ENCODE data around the gene CD300H.

Gene CD300H

DNA sequence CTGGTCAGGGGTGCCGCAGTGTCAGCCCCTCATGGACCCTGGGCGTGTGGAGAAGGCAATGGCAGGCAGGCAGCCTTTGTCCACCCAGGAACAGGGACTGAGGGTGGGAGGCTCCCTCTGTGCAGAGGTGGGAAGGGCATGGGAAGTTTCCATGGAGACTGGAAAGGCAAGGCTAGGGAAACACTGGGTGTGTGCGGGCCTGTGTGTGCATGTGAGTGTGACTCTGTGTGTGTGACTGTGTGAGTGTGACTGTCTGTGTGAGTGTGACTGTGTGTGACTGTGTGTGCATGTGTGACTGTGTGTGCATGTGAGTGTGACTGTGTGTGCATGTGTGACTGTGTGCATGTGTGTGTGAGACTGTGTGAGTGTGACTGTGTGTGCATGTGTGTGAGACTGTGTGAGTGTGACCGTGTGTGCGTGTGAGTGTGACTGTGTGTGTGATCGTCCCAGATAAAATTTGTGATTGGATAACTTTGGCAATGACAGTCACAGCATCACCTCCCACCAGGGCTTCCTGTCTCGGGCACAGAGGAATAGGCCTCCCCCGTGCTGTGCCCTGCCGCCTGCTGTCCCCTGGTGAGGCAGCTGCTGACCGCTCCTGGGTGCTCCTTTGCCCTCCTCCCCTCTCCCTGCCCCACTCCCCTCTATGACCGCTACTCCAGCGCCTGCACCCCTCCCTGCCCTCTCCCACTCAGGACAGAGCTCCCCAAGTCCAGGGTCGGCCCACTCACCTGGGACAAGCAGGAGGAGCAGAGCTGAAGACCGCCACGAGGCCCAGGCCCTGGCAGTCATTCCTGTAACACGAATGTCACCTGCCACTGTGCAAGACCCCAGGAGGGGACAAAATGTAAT is 22.1 kb downstream of the CD300H start:
- Histone ChIP-seq H3K4me2 (peak overlapping the region; percentile 66 to 99 (median 91)), H3K9me3 (replicated peaks in 1 of 11) (no peaks in the 10 kb centered on the region), H3K27me3 (no peaks in the 10 kb centered on the region), H3K36me3 (peaks cover 0 to 32% (median 0%) of the 10 kb centered on the region in 11 experiments; a peak in 6 of 22 replicates), H3K27ac (peak overlapping the region; percentile 61 to 84 (median 76); a peak in 21 of 22 replicates), H3K9ac (peak overlapping the region; percentile 48 to 79 (median 63)), H4K20me1 (peaks cover 0 to 24% (median 0%) of the 10 kb centered on the region in 11 experiments; a peak in 2 of 22 replicates), H3K4me3 (peak overlapping the region in 6 of 10 experiments; percentile 42 to 73 (median 58); a peak in 12 of 20 replicates), H3K4me1 (peaks cover 50 to 88% (median 69%) of the 10 kb centered on the region in 10 experiments)
- TF ChIP-seq Cebpa-rat (IDR thresholded peaks at IDR 0.05), result no peak

DNA sequence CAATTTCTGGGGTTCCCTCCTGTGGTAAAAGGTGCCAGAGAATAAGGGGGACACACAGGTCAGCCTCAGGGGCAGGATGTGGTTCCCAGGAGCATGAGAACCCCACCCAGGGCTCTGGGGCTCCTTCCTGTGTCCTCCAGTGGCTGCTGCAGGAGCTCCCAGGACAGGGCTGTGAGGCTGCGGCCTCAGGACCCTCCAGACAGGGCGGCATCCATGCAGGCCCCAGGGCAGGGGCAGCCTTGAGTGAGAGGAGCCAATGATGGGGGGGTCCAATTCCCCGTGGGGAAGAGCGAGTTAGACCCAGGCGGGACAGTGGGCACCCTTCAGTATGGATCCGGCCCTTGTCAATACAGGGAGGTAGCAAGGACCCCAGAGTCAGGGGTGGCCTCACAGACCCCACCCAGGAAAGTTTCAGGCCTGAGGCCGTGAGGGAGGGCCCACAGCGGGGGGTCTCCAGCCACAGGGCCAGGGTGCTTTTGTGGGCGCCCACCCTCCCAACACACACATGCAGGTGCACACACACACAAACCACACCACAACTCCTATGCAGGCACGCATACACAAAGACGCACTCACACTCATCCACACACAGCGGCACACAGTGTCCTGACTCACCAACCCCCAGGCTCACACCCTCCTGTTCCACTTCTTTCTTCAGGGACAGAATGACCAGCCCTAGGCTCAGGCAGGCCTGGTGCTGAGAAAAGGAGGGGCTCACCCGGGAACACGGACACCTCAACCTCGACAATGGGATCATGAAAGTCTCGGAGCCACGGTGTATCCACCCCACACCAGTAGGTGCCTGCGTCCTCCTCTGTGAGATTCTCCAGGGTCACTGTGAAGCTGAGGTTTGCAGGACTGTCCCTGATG is 23.2 kb downstream of the CD300H start:
- H3K9ac ChIP-seq, result peak overlapping the region in 6 of 11 experiments; percentile 63 to 79 (median 76); a peak in 10 of 22 replicates
- TF ChIP-seq Cebpa-rat (IDR thresholded peaks at IDR 0.05), result no peak
- H3K27ac ChIP-seq, result peak overlapping the region in 8 of 11 experiments; percentile 70 to 84 (median 82); a peak in 14 of 22 replicates
- H3K4me3 ChIP-seq, result peak overlapping the region in 6 of 10 experiments; percentile 42 to 73 (median 58); a peak in 11 of 20 replicates
- H3K9me3 ChIP-seq (replicated peaks in 1 of 11), result no peaks in the 10 kb centered on the region
- peaks cover 45 to 82% (median 62%) of the 10 kb centered on the region in 10 experiments for H3K4me1 ChIP-seq
- H3K27me3 ChIP-seq, result no peaks in the 10 kb centered on the region
- H4K20me1 ChIP-seq, result peaks cover 0 to 32% (median 0%) of the 10 kb centered on the region in 11 experiments; a peak in 3 of 22 replicates
- H3K36me3 ChIP-seq, result peaks cover 0 to 35% (median 0%) of the 10 kb centered on the region in 11 experiments; a peak in 6 of 22 replicates
- peak overlapping the region in 8 of 11 experiments; percentile 77 to 99 (median 98); a peak in 16 of 22 replicates for H3K4me2 ChIP-seq

DNA sequence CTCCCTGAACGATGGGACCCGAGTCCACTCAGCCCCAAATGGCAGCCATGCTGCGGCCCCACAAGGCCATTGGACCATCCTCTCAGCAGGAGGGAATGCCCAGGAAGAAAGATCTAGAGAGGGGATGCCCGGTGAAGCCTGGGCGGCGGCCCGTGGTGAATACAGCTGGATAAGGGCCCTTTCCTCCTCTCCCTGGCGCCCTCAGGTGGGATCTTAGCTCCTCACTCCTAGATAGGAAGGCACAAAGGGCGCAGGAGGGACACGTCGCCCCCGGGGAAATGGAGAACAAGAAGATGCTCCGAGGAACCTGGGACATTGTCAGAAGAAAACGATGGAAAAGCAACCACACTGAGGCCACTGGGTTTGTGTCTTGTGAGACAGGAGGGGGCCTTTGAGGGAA is 23.9 kb downstream of the CD300H start:
- Histone ChIP-seq H3K4me1 (peaks cover 38 to 81% (median 55%) of the 10 kb centered on the region in 10 experiments), H3K9ac (peak overlapping the region in 5 of 11 experiments; percentile 30 to 79 (median 78); a peak in 6 of 22 replicates), H3K27me3 (0 out of 22 replicates have a peak, but pooled peaks cover 0 to 3% (median 0%) of the 10 kb centered on the region in 11 experiments), H3K9me3 (replicated peaks in 1 of 11) (no peaks in the 10 kb centered on the region), H3K27ac (peak overlapping the region in 5 of 11 experiments; percentile 10 to 84 (median 76); a peak in 7 of 22 replicates), H3K36me3 (peaks cover 0 to 35% (median 0%) of the 10 kb centered on the region in 11 experiments; a peak in 6 of 22 replicates), H3K4me3 (peak overlapping the region in 3 of 10 experiments; percentile 55 to 73 (median 65); a peak in 4 of 20 replicates), H3K4me2 (peak overlapping the region in 7 of 11 experiments; percentile 77 to 99 (median 98); a peak in 11 of 22 replicates), H4K20me1 (peaks cover 0 to 33% (median 0%) of the 10 kb centered on the region in 11 experiments; a peak in 3 of 22 replicates)
- no peak for TF ChIP-seq Cebpa-rat (IDR thresholded peaks at IDR 0.05)

DNA sequence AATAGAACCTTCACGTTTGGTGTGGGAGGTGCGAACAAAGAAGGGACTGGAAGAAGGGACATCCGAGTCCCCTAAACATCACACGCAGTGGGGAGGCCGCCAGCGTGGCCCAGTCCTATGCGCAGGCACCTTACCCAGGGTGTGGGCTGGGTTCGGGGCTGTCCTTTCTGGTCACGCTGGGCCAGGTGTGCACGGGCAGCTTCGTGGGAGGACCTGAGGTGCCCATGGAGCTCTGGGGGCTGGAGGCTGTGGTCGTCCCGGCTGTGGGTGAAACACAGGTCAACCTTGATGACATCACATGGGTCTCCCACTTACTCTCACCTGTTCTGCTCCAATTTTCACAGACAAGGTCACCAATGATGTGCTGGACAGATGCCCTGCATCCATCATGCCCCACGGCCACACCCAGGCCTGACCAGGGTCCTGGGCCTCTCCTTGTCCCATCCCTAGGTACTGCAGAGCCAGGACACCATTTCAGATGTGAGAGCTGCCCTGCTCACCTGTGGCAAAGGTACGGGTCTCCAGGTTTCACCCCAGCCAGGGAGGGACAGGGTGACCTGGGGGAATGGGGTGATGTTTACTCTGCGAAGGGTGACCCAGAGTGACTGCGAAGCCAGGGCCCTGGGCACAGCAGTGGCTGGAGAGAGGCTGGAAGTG is 24.5 kb downstream of the CD300H start:
- peaks cover 33 to 81% (median 51%) of the 10 kb centered on the region in 10 experiments for H3K4me1 ChIP-seq
- H3K27me3 ChIP-seq, result peaks cover 0 to 4% (median 0%) of the 10 kb centered on the region in 11 experiments; a peak in 1 of 22 replicates
- peaks cover 0 to 33% (median 0%) of the 10 kb centered on the region in 11 experiments; a peak in 5 of 22 replicates for H4K20me1 ChIP-seq
- no peak for TF ChIP-seq Cebpa-rat (IDR thresholded peaks at IDR 0.05)
- H3K4me3 ChIP-seq, result peak overlapping the region in 2 of 10 experiments; percentile 65 to 73; a peak in 2 of 20 replicates
- peak overlapping the region in 2 of 11 experiments; percentile 74 to 79; a peak in 1 of 22 replicates for H3K9ac ChIP-seq
- H3K27ac ChIP-seq, result peak overlapping the region in 4 of 11 experiments; percentile 10 to 82 (median 47); a peak in 3 of 22 replicates
- H3K36me3 ChIP-seq, result peaks cover 0 to 35% (median 0%) of the 10 kb centered on the region in 11 experiments; a peak in 6 of 22 replicates
- peak overlapping the region in 5 of 11 experiments; percentile 98 to 99 (median 99); a peak in 9 of 22 replicates for H3K4me2 ChIP-seq
- H3K9me3 ChIP-seq (replicated peaks in 1 of 11), result no peaks in the 10 kb centered on the region

DNA sequence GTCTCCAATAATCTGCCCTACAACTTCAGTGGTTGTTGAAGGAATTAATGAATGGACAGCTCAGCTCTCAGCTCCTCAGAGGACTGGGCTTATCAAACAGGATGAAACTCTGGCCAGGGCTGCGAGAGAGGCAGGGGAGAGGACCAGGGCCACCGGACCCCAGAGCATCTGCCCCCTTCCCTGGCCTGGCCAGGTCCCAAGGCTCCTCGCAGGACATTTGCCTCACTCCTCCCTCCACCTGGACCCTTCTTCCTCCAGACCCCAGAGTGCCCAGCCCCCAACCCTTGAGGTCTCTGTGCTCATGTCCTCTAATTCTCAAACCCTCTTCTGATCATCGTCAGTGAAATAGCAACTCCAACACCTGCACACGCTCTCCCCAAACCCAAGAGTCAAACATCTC is 25.1 kb downstream of the CD300H start:
- Histone ChIP-seq H3K9ac (0 out of 22 replicates have a peak overlapping the region, but pooled peaks of 1 of the 11 experiments have one; percentile 30), H3K27ac (no peak overlapping the region), H3K4me3 (no peak overlapping the region), H3K36me3 (peaks cover 0 to 35% (median 0%) of the 10 kb centered on the region in 11 experiments; a peak in 6 of 22 replicates), H3K9me3 (replicated peaks in 1 of 11) (no peaks in the 10 kb centered on the region), H3K4me2 (peak overlapping the region in 3 of 11 experiments; percentile 6 to 98 (median 26); a peak in 3 of 22 replicates), H4K20me1 (peaks cover 0 to 33% (median 0%) of the 10 kb centered on the region in 11 experiments; a peak in 5 of 22 replicates), H3K4me1 (peaks cover 26 to 81% (median 46%) of the 10 kb centered on the region in 10 experiments), H3K27me3 (peaks cover 0 to 4% (median 0%) of the 10 kb centered on the region in 11 experiments; a peak in 1 of 22 replicates)
- TF ChIP-seq Cebpa-rat (IDR thresholded peaks at IDR 0.05), result no peak

DNA sequence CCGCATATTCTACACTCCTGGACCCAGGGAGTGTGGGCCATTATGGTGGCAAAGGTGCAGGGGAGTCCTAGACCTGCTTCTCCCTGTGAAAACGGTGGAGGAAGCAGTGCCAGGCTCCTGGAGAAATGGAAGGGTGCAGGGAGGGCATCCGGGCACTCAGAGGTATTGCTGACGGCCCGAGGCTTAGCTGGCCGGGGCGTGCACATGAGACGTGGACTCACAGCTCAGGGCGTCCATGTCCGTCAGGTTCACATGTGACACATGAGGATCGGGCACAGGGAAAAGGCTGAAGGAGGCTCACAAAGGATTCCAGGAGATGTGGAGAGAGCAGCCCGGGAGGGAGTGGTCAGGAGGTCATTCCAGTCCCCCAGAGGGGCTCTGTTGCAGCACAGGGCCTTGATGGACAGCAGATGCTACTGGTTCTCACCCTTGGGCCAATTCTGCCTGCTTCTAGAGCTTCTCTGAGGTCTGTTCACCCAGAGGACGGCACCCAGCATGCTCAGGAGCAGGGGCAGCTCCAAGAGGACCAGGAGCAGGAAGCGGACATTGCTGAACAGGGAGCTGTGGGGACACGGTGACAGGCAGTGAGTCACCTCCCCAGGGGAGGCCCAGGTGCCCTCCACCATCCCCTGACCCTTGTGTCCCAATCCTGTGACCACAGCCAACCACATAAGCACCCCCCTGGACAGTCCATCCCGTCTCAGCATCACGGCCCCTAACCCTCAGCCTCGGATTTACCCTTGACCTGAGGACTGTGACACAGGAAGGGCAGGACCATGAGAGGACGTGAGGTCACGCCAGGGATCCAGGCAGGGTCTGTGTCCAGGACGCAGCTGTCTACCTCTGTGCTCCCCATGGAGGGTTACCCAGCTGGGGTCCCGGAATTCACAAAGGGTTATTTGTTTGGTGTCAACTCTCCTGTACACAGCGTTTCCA is 25.9 kb downstream of the CD300H start:
- peaks cover 0 to 4% (median 0%) of the 10 kb centered on the region in 11 experiments; a peak in 1 of 22 replicates for H3K27me3 ChIP-seq
- peaks cover 0 to 35% (median 0%) of the 10 kb centered on the region in 11 experiments; a peak in 6 of 22 replicates for H3K36me3 ChIP-seq
- peak overlapping the region in 3 of 11 experiments; percentile 6 to 26 (median 21); a peak in 4 of 22 replicates for H3K4me2 ChIP-seq
- H4K20me1 ChIP-seq, result peaks cover 0 to 33% (median 0%) of the 10 kb centered on the region in 11 experiments; a peak in 5 of 22 replicates
- H3K9ac ChIP-seq, result 0 out of 22 replicates have a peak overlapping the region, but pooled peaks of 1 of the 11 experiments have one; percentile 30
- peak overlapping the region in 1 of 11 experiments; percentile 22; a peak in 1 of 22 replicates for H3K27ac ChIP-seq
- no peaks in the 10 kb centered on the region for H3K9me3 ChIP-seq (replicated peaks in 1 of 11)
- TF ChIP-seq Cebpa-rat (IDR thresholded peaks at IDR 0.05), result no peak
- peaks cover 19 to 81% (median 38%) of the 10 kb centered on the region in 10 experiments for H3K4me1 ChIP-seq
- no peak overlapping the region for H3K4me3 ChIP-seq
